Stimulated activated CD8-positive, alpha-beta memory T cell treated with anti-CD3 and anti-CD28 coated beads, Interleukin-12 subunit alpha, Interleukin-12 subunit beta, amount 100 ng/mL, for 1 hour (primary cell): ENCODE results near the gene TPRA1.
"Not testable (repeated sequence)": the region's sequence is repeated elsewhere in the genome, so short reads cannot be mapped to it uniquely, and the experiment has no call there.

Experiments used
- DNase-seq: peaks from one replicate; pipeline ENCODE4 v3.0.0-alpha.2; 2020; ENCODE audit warnings: low read depth

Gene TPRA1

GRCh38 chr3:127616836-127617605 lies 26.5 kb upstream of the TPRA1 start:
- DNase-seq: no peak

GRCh38 chr3:127615631-127616305 lies 25.2 kb upstream of the TPRA1 start:
- no peak for DNase-seq

GRCh38 chr3:127614928-127615589 lies 24.5 kb upstream of the TPRA1 start:
- no peak for DNase-seq

- no peak for DNase-seq
Measured at GRCh38 chr3:127613406-127613805, 22.9 kb upstream of the TPRA1 start.

GRCh38 chr3:127612966-127613365 lies 22.4 kb upstream of the TPRA1 start:
- DNase-seq: no peak

GRCh38 chr3:127611251-127611650 lies 20.7 kb upstream of the TPRA1 start:
- no peak for DNase-seq

- DNase-seq: no peak
Measured at GRCh38 chr3:127610105-127610504, 19.6 kb upstream of the TPRA1 start.

- DNase-seq: no peak
Measured at GRCh38 chr3:127608362-127608718, 17.8 kb upstream of the TPRA1 start.

GRCh38 chr3:127607675-127608361 lies 17.3 kb upstream of the TPRA1 start:
- DNase-seq: no peak

- no peak for DNase-seq
Measured at GRCh38 chr3:127606981-127607595, 16.6 kb upstream of the TPRA1 start.

GRCh38 chr3:127606086-127606805 lies 15.7 kb upstream of the TPRA1 start:
- DNase-seq: no peak

- DNase-seq: not testable (repeated sequence)
Measured at GRCh38 chr3:127605547-127605946, 15.0 kb upstream of the TPRA1 start.

GRCh38 chr3:127604546-127605165 lies 14.1 kb upstream of the TPRA1 start:
- no peak for DNase-seq

- no peak for DNase-seq
Measured at GRCh38 chr3:127604035-127604434, 13.5 kb upstream of the TPRA1 start.

GRCh38 chr3:127600749-127601456 lies 10.4 kb upstream of the TPRA1 start:
- no peak for DNase-seq

GRCh38 chr3:127598841-127599570 lies 8.5 kb upstream of the TPRA1 start:
- no peak for DNase-seq

GRCh38 chr3:127597020-127597771 lies 6.7 kb upstream of the TPRA1 start:
- no peak for DNase-seq

GRCh38 chr3:127595303-127595702 lies 4.8 kb upstream of the TPRA1 start:
- DNase-seq: no peak

- DNase-seq: no peak
Measured at GRCh38 chr3:127593178-127593577, 2.6 kb upstream of the TPRA1 start.
